GM18502 (cell line): Measurements from ENCODE around the gene TNNT1.

Source experiments
- ATAC-seq: cut with Tn5 transposase; IDR thresholded peaks from one replicate; pipeline ENCODE4 v1.9.1; 2021; ENCODE audit warnings: mild to moderate bottlenecking; ENCODE audit not compliant: unreplicated experiment, poor library complexity

TNNT1 gene

GRCh38 chr19:55146078-55146704 lies 2.8 kb downstream of the TNNT1 start:
- ATAC-seq: no peak

GRCh38 chr19:55145232-55145631 lies 3.8 kb downstream of the TNNT1 start:
- no peak for ATAC-seq

GRCh38 chr19:55141696-55142095 lies 7.3 kb downstream of the TNNT1 start:
- no peak for ATAC-seq

GRCh38 chr19:55137915-55138314 lies 11.1 kb downstream of the TNNT1 start:
- ATAC-seq: no peak

- no peak for ATAC-seq
Observed at GRCh38 chr19:55136399-55137102, 12.5 kb downstream of the TNNT1 start.

GRCh38 chr19:55134736-55135135 lies 14.3 kb downstream of the TNNT1 start:
- no peak for ATAC-seq

GRCh38 chr19:55133639-55134444 lies 15.2 kb downstream of the TNNT1 start:
- no peak for ATAC-seq

- no peak for ATAC-seq
Observed at GRCh38 chr19:55132453-55133129, 16.4 kb downstream of the TNNT1 start.

- ATAC-seq: no peak
Observed at GRCh38 chr19:55131421-55131820, 17.6 kb downstream of the TNNT1 start.

GRCh38 chr19:55119053-55119452 lies 30.0 kb downstream of the TNNT1 start:
- no peak for ATAC-seq

GRCh38 chr19:55118401-55118991 lies 30.5 kb downstream of the TNNT1 start:
- no peak for ATAC-seq

- peak; percentile 79 for ATAC-seq
Observed at GRCh38 chr19:55117663-55118391, 31.2 kb downstream of the TNNT1 start.

GRCh38 chr19:55116859-55117662 lies 31.9 kb downstream of the TNNT1 start, which contains the start of gene PPP1R12C:
Gene PPP1R12C (minus strand): TSS chr19:55117637. CDS start chr19:55117543, 94 bp downstream.
- peak; percentile 7 for ATAC-seq

GRCh38 chr19:55116232-55116858 lies 32.7 kb downstream of the TNNT1 start:
- no peak for ATAC-seq

- ATAC-seq: no peak
Observed at GRCh38 chr19:55115446-55116065, 33.5 kb downstream of the TNNT1 start.

GRCh38 chr19:55114566-55115145 lies 34.4 kb downstream of the TNNT1 start:
- ATAC-seq: no peak

- ATAC-seq: no peak
Observed at GRCh38 chr19:55113570-55114039, 35.4 kb downstream of the TNNT1 start.
